ENCODE data around the gene ZBTB48. TPM values are rescaled to one million over a fixed set of nuclear protein-coding genes. Genes with fewer than 3 reads are reported as not detected.
"Not testable (repeated sequence)": the region's sequence is repeated elsewhere in the genome, so short reads cannot be mapped to it uniquely, and the experiment has no call there.

Gene ZBTB48
- total and polyA plus RNA-seq, 2 donors (not counting 1 experiment from before 2014, with no cell fraction given), result 5.7 to 16.0 TPM

- H3K79me2 ChIP-seq (ENCODE audit: control insufficient read depth, insufficient read depth, low read length), result peaks cover 18% of the 10 kb centered on the region
- peak in 1 of 2 donors; percentile 6 for DNase-seq (ENCODE audit: low read depth in 2 of 2)
- no peaks in the 10 kb centered on the region for H3K36me3 ChIP-seq (ENCODE audit: control insufficient read depth, insufficient read depth, low read length)
- H3K27me3 ChIP-seq (ENCODE audit: control insufficient read depth, insufficient read depth, low read length), result no peaks in the 10 kb centered on the region
- peak within 1 kb of the TSS; percentile 89 for H3K4me2 ChIP-seq (ENCODE audit: extremely low read depth, insufficient read depth, low read length)
- peak within 1 kb of the TSS; percentile 97 for H3K9ac ChIP-seq (ENCODE audit: insufficient read depth, low read length)
- H2AFZ ChIP-seq (ENCODE audit: low read length), result peak within 1 kb of the TSS; percentile 74
- H3K4me1 ChIP-seq (ENCODE audit: control insufficient read depth, extremely low read depth, insufficient read depth, low read length), result peaks cover 4% of the 10 kb centered on the region
- H3K9me3 ChIP-seq (ENCODE audit: control insufficient read depth, insufficient read depth, low read depth, low read length), result no peaks in the 10 kb centered on the region
- H4K20me1 ChIP-seq (ENCODE audit: control insufficient read depth, extremely low read depth, insufficient read depth, low read length), result no peaks in the 10 kb centered on the region
- no peak for TF ChIP-seq CTCF (conservative IDR thresholded peaks at IDR 0.05 in 1 of 2, IDR thresholded peaks at IDR 0.05 in 1 of 2; ENCODE audit: low read depth in 1 of 2, low read length in 2 of 2)
- TF ChIP-seq EZH2 (IDR thresholded peaks at IDR 0.05; ENCODE audit: low read length, missing control alignments), result no peak
- peak within 1 kb of the TSS; percentile 52 to 94 (median 92) for H3K4me3 ChIP-seq (replicated peaks in 1 of 4; ENCODE audit: control extremely low read depth in 1 of 4, insufficient read depth in 1 of 4, low read depth in 3 of 4, low read length in 4 of 4)
- peak within 1 kb of the TSS; percentile 38 for H3K27ac ChIP-seq (ENCODE audit: insufficient read depth, low read length)
Measured at GRCh38 chr1:6554907-6555778, 24.7 kb upstream of the ZBTB48 start, which contains the start of gene TAS1R1. TSS of gene TAS1R1 (plus strand) at chr1:6555307. CDS start at chr1:6555374, 67 bp downstream.

DNA sequence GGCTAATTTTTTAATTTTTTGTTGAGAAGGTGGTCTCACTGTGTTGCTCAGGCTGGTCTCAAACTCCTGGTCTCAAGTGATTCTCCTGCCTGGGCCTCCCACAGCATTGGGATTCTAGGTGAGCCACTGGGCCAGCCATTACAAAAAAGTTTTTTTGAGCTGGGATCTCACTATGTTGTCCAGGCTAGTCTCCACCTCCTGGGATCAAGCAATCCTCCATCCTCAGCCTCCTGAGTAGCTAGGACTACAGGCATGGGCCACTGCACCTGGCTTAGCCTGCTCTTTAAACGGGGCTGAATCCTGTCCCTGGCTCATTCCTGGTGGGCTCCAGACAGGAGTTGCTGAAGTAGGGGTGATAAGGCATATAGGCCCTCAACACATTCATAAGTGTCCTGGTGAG, 22.2 kb upstream of the ZBTB48 start:
- H4K20me1 ChIP-seq (ENCODE audit: control insufficient read depth, extremely low read depth, insufficient read depth, low read length), result no peaks in the 10 kb centered on the region
- peaks cover 4% of the 10 kb centered on the region for H3K4me1 ChIP-seq (ENCODE audit: control insufficient read depth, extremely low read depth, insufficient read depth, low read length)
- H3K36me3 ChIP-seq (ENCODE audit: control insufficient read depth, insufficient read depth, low read length), result no peaks in the 10 kb centered on the region
- H3K27ac ChIP-seq (ENCODE audit: insufficient read depth, low read length), result no peak overlapping the region
- peaks cover 13% of the 10 kb centered on the region for H3K79me2 ChIP-seq (ENCODE audit: control insufficient read depth, insufficient read depth, low read length)
- no peak for DNase-seq (ENCODE audit: low read depth in 2 of 2)
- H3K4me2 ChIP-seq (ENCODE audit: extremely low read depth, insufficient read depth, low read length), result no peak overlapping the region
- H3K27me3 ChIP-seq (ENCODE audit: control insufficient read depth, insufficient read depth, low read length), result no peaks in the 10 kb centered on the region
- no peak for TF ChIP-seq CTCF (conservative IDR thresholded peaks at IDR 0.05 in 1 of 2, IDR thresholded peaks at IDR 0.05 in 1 of 2; ENCODE audit: low read depth in 1 of 2, low read length in 2 of 2)
- no peak for TF ChIP-seq EZH2 (IDR thresholded peaks at IDR 0.05; ENCODE audit: low read length, missing control alignments)
- H3K9ac ChIP-seq (ENCODE audit: insufficient read depth, low read length), result no peak overlapping the region
- no peak overlapping the region for H3K4me3 ChIP-seq (replicated peaks in 1 of 4; ENCODE audit: control extremely low read depth in 1 of 4, insufficient read depth in 1 of 4, low read depth in 3 of 4, low read length in 4 of 4)
- no peaks in the 10 kb centered on the region for H3K9me3 ChIP-seq (ENCODE audit: control insufficient read depth, insufficient read depth, low read depth, low read length)
- no peak overlapping the region for H2AFZ ChIP-seq (ENCODE audit: low read length)

DNA sequence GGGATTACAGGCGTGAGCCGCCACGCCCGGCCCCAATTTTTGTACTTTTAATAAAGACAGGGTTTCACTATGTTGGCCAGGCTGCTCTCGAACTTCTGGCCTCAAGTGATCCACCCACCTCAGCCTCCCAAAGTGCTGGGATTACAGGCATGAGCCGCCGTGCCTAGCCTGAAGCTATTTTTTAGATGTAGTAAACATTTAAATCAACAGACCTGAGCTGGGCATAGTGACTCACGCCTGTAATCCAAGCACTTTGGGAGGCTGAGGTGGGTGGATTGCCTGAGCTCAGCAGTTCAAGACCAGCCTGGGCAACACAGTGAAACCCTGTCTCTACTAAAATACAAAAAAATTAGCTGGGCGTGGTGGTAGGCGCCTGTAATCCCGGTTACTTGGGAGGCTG, 20.6 kb upstream of the ZBTB48 start:
- not testable (repeated sequence) for DNase-seq (ENCODE audit: low read depth in 2 of 2); H3K79me2 ChIP-seq (ENCODE audit: control insufficient read depth, insufficient read depth, low read length)

More for the DNA sequence above, 20.6 kb upstream of the ZBTB48 start:
- H3K27ac ChIP-seq (ENCODE audit: insufficient read depth, low read length); H3K27me3 ChIP-seq (ENCODE audit: control insufficient read depth, insufficient read depth, low read length); H4K20me1 ChIP-seq (ENCODE audit: control insufficient read depth, extremely low read depth, insufficient read depth, low read length); H2AFZ ChIP-seq (ENCODE audit: low read length); H3K4me3 ChIP-seq (replicated peaks in 1 of 4; ENCODE audit: control extremely low read depth in 1 of 4, insufficient read depth in 1 of 4, low read depth in 3 of 4, low read length in 4 of 4); H3K36me3 ChIP-seq (ENCODE audit: control insufficient read depth, insufficient read depth, low read length); H3K4me2 ChIP-seq (ENCODE audit: extremely low read depth, insufficient read depth, low read length); H3K9ac ChIP-seq (ENCODE audit: insufficient read depth, low read length); H3K4me1 ChIP-seq (ENCODE audit: control insufficient read depth, extremely low read depth, insufficient read depth, low read length); H3K9me3 ChIP-seq (ENCODE audit: control insufficient read depth, insufficient read depth, low read depth, low read length): not testable (repeated sequence)

Measured in fibroblast of lung (primary cell).